Stimulated activated CD4-positive, alpha-beta T cell treated with anti-CD3 and anti-CD28 coated beads, TNF-alpha, amount 100 ng/mL, for 48 hours (primary cell): ENCODE data around the gene NABP1.

Experiments
- DNase-seq, 3 donors: peaks; one replicate each; pipeline ENCODE4 v3.0.0-alpha.2; 2020; ENCODE audit warnings: low read depth in 3 of 3

The NABP1 gene

DNA sequence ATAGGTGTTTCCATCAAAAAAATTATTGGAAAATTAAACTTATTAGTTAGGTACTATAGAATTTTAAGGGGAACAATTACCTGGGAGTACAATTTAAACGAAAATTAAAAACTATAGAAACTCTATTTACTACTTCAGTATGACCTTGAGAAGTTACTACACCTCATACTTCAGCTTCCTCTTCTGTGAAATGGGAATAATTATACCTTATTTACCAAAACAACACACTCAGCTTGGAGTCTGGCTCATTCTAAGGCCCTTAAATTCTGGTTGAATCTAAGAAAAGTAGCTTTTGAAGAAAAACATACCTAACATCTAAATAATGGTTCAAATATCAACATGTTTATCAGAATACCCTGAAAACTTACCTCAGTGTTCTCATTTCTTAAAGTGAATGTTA, 2.7 kb downstream of the NABP1 start:
- DNase-seq, result no peak

DNA sequence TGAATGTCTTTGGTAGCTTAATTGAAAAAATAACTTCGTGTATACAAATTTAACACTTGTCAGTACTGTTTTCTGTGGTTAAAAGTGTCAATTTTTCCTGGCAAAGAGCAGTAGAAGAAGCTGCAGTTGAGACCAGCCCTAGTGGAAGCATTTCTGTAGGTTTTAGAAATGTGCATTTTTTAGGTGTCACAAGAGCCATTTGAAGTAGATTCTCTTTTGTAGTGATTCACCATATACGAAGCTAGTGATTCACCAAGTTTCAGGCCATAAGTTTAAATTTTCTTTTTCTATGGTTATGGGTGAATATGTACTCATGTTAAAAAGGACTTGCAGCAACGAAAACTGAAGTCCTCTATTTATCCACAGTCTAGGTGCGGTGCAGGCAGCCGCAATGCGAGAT, 4.2 kb downstream of the NABP1 start:
- DNase-seq, result no peak

DNA sequence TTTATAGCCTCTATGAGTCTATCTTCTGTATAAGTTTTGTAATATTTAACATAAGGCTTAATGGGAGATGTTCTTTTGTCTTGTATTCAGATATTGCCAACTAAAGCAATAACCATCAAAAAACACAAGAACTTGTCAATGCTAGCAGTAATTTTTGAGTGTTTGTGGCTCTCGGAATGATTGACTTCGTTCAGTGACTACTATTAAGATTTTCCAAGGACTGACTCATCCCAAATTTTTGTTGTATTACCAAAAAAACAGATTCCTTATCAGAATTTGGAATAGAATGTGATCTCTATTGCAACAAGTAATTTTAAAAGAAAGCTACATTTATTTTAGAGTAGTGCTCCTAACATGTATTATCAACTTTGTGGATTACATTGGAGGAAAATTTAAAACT, 8.1 kb downstream of the NABP1 start:
- no peak for DNase-seq

DNA sequence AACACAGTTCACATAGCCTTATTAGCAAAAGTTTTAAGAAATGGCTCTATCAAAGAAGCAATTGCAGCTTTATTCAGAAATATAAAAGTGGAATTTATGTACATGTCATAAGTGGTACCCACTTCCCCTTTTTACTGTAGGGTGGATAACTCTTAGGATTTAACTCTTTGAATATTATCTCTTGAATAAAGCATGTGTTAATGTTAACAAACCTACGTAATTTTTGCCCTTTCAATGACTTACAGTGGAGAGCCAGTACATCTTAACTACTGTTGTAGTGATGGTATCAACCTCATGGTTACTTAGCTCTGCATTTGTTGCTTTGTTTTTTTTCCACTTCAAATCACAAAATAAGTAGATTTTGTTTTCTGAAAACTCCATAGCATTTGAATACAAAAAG, 8.8 kb downstream of the NABP1 start:
- DNase-seq, result no peak

DNA sequence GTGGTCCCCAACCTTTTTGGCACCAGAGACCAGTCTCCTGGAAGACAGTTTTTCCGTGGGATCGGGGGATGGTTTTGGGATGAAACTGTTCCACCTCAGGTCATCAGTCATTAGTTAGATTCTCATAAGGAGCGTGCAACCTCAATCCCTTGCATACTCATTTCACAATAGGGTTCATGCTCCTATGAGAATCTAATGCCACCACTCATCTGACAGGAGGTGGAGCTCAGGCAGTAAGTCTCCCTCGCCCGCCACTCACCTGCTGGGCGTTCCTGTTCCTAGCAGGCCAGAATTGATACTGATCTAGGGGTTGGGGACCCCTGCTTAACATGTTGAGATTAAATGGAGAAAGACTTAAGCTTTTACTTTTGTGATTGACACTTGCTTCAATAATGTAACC, 9.9 kb downstream of the NABP1 start:
- no peak for DNase-seq

DNA sequence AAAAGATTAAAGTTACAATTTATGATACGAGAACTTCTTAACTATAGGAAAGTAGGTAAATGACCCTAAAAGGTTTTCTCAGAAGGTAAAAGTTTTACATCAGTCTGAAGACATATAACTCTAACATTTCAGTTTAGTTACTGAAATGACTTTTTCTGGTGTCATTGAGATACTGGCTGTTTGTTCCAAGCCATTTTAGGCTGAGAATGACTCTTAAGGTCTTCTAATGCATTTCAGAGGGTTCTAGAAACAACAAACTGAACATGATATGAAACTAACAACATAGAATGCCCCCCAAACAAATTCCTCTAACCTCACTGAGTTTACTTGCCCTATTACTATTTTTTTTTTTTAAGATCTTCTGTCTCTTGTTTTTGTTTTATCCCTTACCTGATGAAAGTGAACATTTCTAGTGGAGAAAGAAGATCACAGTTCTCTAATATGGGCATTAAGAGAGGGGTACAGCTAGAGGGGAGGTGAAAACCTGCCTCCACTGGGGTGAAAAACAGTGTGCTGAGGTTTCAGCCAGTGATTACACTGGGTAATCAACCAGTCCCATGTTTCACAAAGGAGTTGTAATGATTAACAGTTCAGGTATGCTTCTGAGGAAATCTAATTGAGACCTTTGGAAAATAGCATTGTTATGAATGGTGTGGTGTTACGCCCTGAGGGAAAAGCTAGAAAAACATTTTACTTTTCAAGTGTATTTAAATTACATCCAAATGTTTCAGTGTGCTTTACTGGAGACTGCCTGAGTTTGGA, 11.2 kb downstream of the NABP1 start:
- DNase-seq, result no peak

DNA sequence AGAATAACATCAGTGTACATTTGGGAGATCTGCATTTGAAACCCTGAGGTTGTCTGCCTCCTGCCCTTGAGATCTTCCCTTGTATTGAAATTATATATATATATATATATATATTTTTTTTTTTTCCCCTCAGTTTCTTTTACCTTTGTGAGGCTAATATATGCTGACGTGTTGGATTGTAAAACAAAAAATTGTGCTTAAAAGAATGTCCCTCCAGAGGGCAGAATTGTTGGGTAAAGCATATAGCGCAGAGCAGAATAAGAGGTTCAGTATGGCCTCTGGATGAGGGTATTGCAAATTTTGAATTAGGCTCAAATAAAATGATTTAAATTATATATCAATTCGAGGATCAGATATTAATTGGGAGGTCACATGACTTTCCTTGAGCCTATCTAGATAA, 12.4 kb downstream of the NABP1 start:
- no peak for DNase-seq

DNA sequence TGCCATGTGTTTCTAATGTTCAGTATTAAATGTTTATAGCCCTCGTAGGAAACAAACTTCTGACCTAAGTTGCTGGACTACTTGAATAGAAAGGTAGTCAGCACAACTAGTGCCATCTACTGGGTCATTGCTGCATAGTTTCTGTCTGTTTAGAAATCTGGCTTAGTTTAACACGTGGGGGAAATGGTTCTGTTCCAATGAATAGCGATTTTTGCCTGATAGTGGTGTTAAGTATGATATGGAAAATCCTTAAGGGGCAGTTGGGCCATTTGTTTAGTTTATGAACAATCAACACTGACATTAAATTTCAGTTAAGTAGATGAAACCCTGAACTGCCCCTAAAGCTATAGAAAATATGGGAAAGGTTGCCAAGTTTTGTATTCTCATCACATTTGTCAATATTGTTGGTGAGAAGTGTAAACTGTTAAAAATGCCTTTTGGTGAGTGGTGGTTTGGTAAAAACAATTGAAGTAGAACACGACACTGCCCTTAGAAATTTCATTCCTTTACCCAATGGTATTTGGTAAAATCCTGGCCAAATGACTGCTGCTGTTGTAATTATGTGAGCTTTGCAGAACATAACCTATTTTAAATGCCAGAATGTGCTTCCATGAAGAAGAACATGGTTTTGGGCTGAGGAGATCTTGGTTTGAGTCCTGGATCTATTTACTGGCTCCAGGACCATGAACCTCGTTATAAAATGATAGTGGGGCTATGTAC, 13.2 kb downstream of the NABP1 start:
- peak in 1 of 3 donors; percentile 27 for DNase-seq

DNA sequence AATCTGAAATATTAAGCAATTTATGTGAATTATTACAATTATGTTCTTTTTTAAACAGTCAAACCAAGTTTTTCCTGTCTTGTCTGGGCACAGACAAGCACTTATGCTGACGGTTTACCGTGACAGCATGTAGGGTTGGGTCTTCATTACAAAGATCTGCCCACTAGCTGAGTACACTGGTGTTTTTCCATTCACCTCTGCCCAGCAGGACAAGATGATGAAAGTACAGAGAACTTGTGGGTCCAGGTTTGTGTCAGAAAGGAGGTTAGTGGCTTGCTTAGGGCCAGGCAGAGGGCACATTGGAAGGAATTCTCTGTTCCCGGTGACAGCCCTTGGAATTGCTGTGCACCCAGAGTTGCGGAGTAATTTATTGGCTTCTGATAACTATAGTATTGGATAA, 14.0 kb downstream of the NABP1 start:
- no peak for DNase-seq

DNA sequence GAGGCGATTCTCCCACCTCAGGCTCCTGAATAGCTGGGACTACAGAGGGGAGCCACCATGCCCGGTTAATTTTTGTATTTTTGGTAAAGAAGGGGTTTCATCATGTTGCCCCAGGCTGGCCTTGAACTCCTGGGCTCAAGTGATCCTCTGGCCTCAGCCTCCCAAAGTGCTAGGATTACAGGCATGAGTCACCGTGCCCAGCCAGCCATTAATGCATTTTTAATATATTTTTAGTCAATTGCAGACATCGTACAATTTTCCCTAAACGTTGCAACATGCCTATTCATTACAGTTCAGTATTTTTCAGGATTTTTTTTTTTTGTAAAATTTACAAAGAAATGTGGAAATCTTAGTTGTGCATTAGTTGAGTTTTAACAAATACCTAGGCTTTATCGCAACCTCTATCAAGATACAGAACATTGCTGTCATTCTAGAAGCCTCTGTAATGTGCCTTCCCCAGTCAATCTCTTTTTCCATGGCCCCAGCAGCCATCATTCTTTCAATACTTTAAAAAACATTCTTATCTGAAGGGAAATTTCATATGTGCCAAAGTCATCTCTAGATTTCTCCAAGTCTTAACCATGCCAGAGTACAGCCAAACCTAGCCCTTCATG, 14.7 kb downstream of the NABP1 start:
- DNase-seq, result no peak

DNA sequence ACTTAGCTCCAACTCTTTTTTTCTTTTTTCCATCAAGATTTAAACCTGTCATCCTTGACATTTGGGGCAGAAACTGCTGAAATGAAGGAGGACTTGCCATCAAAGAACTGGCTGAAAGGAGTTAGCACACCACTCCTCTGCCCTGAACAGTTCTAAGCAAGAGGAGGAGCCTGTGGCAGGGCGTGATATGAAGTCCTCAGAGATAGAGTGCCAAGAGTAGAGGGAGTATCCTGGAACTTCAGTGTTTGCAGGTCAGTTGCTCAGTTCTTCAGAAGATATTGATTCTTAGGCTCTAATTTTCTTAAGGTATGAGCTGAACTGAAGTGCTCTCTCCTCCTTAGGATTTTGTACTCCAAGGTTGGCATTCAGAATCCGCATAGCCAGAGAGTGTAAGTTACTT, 15.2 kb downstream of the NABP1 start:
- DNase-seq, result no peak

DNA sequence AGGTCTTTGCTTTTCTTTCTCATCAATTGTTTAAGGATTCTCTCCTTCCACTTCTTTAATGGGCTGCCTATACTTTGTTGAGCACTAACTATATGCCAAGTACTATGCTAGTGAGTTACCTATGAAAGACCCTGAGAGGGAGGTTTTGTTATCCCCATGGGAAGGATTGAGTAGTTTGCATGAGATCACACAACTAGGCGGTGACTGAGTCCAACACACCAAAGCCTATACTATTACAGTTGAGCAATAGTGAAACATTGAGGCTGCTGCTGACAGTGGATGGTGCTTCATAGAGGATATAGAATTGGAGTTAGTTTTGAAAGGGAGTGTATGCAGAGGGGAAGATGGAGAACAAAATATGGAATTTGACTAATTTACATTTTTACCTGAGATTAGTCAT, 15.8 kb downstream of the NABP1 start:
- no peak for DNase-seq

DNA sequence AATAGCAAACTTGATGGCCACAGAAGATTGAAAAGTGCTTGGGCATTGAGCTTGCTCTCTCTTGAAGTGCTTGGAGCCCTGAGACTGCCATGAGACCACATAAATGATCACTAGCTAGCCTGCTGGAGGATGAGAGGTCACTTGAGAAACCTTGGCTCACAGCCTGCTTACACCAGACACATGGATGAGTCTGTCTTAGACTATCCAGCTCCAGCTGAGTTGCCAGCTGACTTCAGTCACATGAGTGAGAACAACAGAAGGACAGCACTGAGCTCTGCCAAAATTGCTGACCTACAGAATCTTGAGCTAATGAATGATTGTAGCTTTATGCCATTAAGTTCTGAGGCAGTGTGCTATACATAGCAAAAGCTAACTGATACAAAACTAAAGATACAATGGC, 18.1 kb downstream of the NABP1 start:
- no peak for DNase-seq

DNA sequence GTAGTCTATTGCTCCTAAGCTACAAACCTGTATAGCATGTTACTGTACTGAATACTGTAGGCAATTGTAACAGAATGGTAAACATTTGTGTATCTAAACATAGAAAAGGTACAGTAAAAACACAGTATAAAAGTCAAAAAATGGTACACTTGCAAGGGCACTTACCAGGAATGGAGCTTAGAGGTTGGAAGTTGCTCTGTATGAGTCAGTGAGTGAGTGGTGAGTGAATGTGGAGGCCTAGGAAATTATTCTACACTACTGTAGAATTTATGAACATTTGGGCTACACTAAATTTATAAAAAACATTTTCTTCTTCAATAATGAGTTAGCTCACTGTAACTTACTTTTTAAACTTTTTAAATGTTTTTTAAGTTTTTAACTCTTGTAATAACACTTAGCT, 19.0 kb downstream of the NABP1 start:
- no peak for DNase-seq

DNA sequence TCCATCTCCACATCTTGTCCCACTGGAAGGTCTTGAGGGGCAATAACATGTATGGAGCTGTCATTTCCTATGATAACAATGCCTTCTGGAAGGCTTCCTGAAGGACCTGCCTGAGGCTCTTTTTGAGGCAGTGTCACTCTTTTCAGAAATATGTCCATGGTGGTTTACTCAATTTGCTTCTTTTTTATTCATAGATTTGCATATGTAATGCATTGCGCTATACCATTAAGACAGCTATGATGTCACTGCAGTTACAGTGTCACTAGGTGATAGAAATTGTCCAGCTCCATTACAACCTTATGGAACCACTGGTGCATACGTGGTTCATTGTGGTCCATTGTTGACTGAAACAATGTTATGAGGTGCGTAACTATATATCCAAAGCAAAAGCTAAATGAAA, 19.9 kb downstream of the NABP1 start:
- DNase-seq, result no peak

DNA sequence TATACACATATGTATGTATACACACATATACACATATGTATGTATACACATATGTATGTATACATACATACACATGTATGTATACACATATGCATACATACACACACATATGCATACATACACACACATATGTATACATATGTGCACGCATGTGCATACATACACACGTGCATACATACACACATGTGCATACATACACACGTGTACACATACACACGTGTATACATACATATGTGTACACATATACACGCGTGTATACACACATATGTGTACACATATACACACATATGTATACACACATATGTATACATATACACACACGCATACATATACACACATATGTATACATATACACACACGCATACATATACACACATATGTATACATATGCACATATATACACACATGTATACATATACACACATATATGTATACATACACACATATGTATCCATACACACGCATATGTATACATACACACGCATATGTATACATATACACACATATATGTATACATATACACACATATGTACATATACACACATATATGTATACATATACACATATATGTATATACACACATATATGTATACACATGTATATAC, 21.5 kb downstream of the NABP1 start:
- DNase-seq, result no peak

DNA sequence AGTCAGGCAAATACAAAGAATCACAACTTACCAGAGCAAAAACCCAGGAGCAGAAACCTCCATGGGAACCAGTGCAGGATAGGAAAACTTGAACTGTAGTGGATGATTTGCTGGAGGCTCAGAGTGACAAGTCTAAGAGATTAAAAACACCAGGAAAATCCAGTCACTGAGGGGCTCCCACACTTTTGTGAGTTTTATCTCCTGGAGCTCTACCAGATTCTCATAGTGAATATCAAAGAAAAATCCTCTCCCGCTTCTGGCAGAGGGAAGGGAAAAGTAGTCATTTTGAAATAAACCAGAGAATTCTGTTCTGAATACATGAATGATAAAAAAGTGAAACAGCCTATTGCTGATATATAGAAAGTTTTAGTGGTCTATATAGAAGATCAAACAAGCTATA, 23.1 kb downstream of the NABP1 start:
- no peak for DNase-seq

DNA sequence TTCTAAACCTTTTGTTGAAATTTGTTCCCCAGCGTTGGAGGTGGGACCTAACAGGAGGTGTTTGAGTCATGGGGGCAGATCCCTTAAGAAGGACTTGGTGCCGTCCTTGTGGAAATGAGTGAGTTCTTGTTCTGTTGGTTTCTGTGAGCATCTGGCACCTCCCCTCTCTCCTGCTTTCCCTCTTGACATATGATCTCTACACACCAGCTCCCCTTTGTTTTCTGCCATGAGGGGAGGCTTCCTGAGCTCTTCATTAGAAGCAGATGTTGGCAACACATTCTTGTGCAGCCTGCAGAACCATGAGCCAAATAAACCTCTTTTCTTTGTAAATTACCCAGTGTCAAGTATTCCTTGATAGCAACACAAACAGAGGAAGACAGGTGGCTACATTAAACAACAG, 23.8 kb downstream of the NABP1 start:
- no peak for DNase-seq

DNA sequence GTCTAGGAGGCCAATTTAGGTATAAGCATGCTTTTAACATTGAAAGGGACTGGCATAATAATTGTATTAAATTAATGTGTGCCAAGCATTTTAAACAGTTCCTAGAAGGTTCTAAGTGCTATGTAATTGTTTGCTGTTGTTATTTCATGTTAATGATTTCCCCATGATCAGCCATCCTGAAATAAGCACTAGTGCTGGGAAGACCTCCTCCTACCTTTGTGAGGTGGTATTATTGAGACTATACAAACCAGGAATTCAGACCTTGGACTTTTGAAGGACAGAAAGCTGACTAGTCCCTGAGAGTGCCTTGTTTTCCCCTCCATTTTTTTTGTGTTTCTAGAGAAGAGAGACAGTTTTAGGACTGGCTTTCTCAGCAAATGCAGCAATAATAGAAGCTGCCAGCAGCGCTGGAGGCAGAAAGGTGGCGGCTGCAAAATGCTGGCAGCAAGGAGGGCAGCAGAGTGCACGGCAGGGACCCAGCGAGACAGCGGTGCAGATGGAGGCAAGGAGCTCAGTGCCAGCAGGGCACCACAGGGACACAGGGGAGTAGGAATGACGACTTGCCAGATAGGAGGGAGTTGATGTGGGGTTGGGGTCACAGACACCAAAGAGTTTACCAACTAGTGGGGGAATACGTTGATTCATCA, 25.3 kb downstream of the NABP1 start:
- DNase-seq, result no peak

DNA sequence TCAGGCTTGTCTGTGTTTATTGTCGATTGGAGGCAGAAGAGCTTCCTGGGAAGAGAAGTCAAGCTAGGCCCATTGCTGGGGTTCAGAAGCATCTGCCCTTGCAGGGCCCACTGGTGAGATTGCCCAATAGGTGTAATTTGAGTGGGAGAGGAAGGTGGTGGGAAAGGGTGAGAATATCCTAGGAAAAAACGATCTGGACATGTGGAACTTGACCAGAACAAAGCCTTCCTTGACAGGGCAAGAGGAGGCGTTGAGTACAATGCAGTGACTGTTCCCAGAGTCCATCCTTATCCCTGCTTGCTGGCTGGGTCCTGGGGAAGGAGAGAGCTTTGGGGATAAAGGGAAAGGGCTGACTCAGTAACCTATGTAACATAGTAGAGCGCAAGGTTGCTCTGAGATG, 27.1 kb downstream of the NABP1 start:
- no peak for DNase-seq

DNA sequence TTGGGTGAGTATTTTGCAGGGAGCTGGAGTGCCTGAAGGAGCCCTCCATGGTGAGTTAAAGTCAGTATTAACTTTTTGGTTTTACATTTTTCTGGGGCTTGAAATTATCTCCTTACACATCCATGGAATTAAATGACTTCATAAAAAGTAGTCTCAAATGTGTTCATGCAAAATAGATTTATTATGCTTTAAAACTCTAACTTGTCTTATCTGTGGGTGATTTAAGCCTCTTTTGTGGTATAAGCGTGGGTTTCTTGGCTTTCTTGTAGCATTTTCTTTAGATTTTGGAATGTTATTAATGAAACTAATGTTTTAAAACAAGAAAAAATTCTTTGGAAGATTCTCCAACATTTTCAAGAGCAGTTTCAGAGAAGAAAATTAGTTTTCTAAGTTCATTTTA, 27.8 kb downstream of the NABP1 start:
- no peak for DNase-seq

DNA sequence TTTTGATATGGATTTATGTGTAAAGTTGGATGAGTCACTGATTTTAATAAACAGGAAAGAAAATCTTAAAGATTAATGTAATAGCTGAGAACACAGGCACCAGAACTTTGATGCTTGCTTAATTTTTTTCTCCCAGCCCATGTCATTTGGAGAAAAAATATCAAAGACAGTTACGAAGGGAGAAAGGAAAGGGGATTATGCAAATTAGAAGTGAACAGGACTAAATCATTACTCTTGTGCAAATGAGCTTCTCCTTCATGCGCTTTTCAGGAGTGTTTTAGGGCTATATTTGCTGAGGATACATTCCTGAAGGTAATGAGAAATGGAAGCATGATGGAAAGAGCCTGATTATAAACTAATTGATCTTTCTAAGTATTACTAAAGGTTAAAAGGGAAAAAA, 28.9 kb downstream of the NABP1 start:
- DNase-seq, result no peak
